ENCODE results near the gene TMEM217. TPM values are rescaled to one million over a fixed set of nuclear protein-coding genes. Genes with fewer than 3 reads are reported as not detected.
A peak's percentile ranks its signal among the peaks of the same experiment; 100 is the strongest.

Gene TMEM217
- total RNA-seq, 4 donors from 2014 or later: 1.4 to 4.7 (median 2.0) TPM

DNA sequence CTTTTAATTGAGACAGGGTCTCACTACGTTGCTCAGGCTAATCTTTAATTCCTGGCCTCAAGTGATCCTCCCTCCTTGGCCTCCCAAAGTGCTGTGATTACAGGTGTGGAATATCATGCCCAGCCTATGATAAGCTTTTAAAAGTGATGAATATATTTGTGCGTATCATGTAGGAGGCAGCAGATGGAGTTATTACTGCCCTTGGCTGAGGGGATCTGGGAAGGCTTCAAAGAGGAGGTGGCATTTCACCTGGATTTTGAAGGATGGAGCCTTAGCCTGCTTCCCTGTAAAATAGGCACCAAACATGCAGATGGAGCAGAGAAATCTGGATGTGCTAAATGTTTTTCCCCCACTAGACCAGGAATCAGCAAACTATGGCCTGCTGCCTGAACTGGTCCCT, 77.9 kb downstream of the TMEM217 start:
- TF ChIP-seq POLR2A (IDR thresholded peaks at IDR 0.05) (no peak), CTCF (IDR thresholded peaks at IDR 0.05) (no peak)
- Histone ChIP-seq H3K27me3 (no peaks in the 10 kb centered on the region), H3K36me3 (peaks cover 0 to 10% (median under 1%) of the 10 kb centered on the region in 3 donors), H3K9me3 (no peaks in the 10 kb centered on the region), H3K4me1 (peaks cover 0 to 31% (median 0%) of the 10 kb centered on the region in 3 donors), H3K27ac (no peak overlapping the region), H3K4me3 (no peak overlapping the region)
- intact Hi-C loops (cut with DNase I): no loop called here
- DNase-seq: no peak
- 86% methylated on average over 2 of the region's 2 CpGs for WGBS, 2 donors

- H3K4me3 ChIP-seq: no peak overlapping the region
- intact Hi-C loops (cut with DNase I): loop anchor here (10.0 kb wide), 1 partner anchor 153 kb away; no protein-coding TSS in a partner anchor
- H3K4me1 ChIP-seq: peaks cover 0 to 51% (median 8%) of the 10 kb centered on the region in 3 donors
- no peaks in the 10 kb centered on the region for H3K9me3 ChIP-seq
- peaks cover 13 to 30% (median 17%) of the 10 kb centered on the region in 3 donors for H3K36me3 ChIP-seq
- TF ChIP-seq POLR2A (IDR thresholded peaks at IDR 0.05) (no peak), CTCF (IDR thresholded peaks at IDR 0.05) (no peak)
- WGBS, 2 donors: 81% methylated on average over 8 of the region's 8 CpGs
- no peak for DNase-seq
- H3K27me3 ChIP-seq: no peaks in the 10 kb centered on the region
- H3K27ac ChIP-seq: no peak overlapping the region
Observed at GRCh38 chr6:37177935-37178517, 79.9 kb downstream of the TMEM217 start.

- intact Hi-C loops (cut with DNase I): loop anchor here (10.0 kb wide), 1 partner anchor 153 kb away; no protein-coding TSS in a partner anchor
Observed at GRCh38 chr6:37177077-37177934, 80.6 kb downstream of the TMEM217 start.

GRCh38 chr6:37176268-37177076, 81.5 kb downstream of the TMEM217 start:
- DNase-seq: no peak
- no peak for TF ChIP-seq POLR2A (IDR thresholded peaks at IDR 0.05)
- no peak for TF ChIP-seq CTCF (IDR thresholded peaks at IDR 0.05)
- H3K9me3 ChIP-seq: no peaks in the 10 kb centered on the region
- 85 to 90% methylated on average over 9 to 12 of the region's 15 CpGs for WGBS, 2 donors
- H3K4me1 ChIP-seq: peaks cover 5 to 56% (median 15%) of the 10 kb centered on the region in 3 donors
- H3K27me3 ChIP-seq: no peaks in the 10 kb centered on the region
- intact Hi-C loops (cut with DNase I): loop anchor here (10.0 kb wide), 1 partner anchor 152 kb away; no protein-coding TSS in a partner anchor
- peaks cover 13 to 37% (median 25%) of the 10 kb centered on the region in 3 donors for H3K36me3 ChIP-seq
- H3K27ac ChIP-seq: peak overlapping the region in 2 of 4 donors; percentile 9 to 13
- H3K4me3 ChIP-seq: no peak overlapping the region

More at GRCh38 chr6:37177077-37177934, 80.6 kb downstream of the TMEM217 start:
- no peak overlapping the region for H3K4me3 ChIP-seq
- peaks cover 5 to 51% (median 15%) of the 10 kb centered on the region in 3 donors for H3K4me1 ChIP-seq
- no peak for DNase-seq
- H3K9me3 ChIP-seq: no peaks in the 10 kb centered on the region
- TF ChIP-seq CTCF (IDR thresholded peaks at IDR 0.05): peak in 1 of 6 experiments; percentile 12
- TF ChIP-seq POLR2A (IDR thresholded peaks at IDR 0.05): no peak
- H3K36me3 ChIP-seq: peaks cover 13 to 37% (median 24%) of the 10 kb centered on the region in 3 donors
- peak overlapping the region in 1 of 4 donors; percentile 13 for H3K27ac ChIP-seq
- H3K27me3 ChIP-seq: no peaks in the 10 kb centered on the region
- WGBS, 2 donors: 58 to 59% methylated on average over 10 of the region's 10 CpGs

All from esophagus squamous epithelium (tissue), 5 donors.